GM19193 (cell line): ENCODE results near the gene TMEM108.

Experiments
- POLR2A ChIP-seq: IDR thresholded peaks from 4 replicates; pipeline ENCODE4 v1.6.1; 2011; ENCODE audit not compliant: insufficient read depth, insufficient read length; ENCODE audit errors: extremely low read depth

The TMEM108 gene

DNA sequence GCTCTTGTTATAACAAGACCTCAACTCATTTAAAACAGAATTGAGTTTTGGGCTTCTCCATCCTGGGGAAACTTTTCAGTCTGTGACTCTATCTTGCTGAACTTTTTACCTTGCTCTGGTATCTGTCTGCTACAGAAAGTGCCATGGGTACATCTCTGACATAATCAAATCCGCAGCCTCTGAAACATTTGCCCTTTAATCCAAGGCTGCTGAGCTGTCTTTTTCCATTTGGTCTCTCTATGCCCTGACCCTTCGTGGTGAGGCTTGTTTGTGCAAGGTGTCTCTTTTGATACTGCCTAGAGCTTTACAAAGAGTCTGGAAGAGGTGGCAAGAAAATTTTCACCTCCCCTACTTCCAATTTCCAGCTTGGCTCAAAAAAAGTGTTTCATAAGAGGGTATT, 11.3 kb downstream of the TMEM108 start:
- no peak for TF ChIP-seq POLR2A

DNA sequence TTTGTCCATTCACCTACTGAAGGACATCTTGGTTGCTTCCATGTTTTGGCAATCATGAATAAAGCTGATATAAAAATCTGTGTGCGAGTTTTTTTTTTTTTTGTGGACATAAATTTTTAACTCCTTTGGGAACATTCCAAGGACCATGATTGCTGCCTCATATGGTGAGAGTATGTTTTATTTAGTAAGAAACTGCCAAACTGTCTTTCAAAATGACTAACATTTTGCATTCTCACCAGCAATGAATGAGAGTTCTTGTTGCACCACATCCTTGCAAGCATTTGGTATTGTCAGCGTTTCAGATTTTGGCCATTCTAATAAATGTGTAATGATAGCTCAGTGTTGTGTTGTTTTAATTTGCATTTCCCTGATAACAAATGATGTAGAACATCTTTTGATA, 12.7 kb downstream of the TMEM108 start:
- TF ChIP-seq POLR2A: no peak

DNA sequence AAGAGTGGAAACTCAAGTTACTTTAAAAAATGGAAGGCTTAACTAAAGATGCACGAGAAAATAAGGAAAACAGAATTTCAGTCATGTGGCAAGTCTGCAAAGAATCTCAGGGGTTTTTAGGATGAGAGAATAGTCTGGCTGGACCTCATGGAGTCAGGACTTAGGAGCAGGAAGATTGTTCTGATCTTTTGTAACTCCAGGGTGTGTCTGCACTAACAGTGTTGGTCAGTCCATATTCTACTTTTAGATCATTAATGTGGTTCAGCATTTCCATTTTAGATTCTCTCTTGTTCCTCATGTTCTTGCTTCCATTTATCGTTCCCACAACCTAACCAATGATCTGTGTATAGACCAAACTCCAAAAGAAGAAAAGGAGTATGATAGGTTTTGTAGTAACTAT, 15.3 kb downstream of the TMEM108 start:
- no peak for TF ChIP-seq POLR2A

DNA sequence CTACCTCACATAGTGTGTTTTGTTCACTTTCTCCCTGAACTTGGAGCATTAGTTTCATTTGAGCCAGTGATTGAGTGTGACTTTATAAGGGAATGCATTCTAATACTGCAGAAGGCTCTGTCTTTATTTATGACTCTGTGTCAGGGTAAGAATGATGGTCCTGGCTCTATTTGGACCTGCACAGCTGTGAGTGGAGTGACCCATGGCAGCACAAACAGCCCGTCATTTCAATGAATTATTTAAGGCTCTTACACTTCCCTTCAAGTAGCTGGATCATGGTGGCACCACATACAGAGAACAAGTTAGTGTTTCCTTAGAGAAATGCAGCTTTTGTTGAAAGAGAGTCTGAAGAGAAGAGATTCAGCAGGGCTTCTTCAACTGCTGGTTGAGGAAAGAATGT, 16.4 kb downstream of the TMEM108 start:
- no peak for TF ChIP-seq POLR2A

DNA sequence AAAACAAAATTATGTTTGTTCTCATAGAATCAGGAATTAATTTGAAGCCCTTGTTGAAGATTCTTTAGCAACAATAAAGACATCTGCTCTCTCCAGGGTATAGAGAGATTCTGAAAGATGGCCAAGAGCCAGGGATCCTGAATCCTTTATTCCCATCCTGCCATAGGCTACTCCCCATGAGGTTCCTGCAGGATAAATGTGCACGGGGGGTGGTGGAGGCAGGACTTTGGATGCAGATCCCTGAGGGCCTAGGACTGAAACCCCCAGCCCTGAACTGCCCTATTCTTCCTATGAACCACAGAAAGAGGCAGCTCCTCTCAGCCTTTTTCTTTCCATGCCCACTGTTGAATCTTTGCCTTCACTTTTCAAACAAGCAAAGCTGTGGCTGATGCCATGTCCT, 17.1 kb downstream of the TMEM108 start:
- no peak for TF ChIP-seq POLR2A

DNA sequence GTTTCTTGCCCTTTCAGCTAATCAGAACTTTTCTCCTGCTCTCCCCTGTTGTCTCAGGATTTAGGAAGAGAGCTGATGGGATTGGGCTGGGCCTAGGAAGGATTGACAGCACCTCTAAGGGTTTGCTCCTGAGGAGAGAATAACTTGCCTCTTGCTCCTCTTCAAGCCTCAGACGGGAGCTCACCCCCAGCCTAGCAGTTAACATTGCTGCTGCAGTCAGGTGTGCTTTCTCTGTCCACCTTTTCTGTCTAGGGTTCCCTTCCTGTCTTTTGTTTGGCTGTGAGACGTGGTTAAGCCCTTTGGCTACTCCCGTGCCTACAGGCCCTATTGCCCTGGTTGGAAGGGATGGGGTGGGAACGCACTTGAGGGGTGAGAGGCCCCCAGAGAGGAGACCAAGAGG, 20.1 kb downstream of the TMEM108 start:
- no peak for TF ChIP-seq POLR2A

DNA sequence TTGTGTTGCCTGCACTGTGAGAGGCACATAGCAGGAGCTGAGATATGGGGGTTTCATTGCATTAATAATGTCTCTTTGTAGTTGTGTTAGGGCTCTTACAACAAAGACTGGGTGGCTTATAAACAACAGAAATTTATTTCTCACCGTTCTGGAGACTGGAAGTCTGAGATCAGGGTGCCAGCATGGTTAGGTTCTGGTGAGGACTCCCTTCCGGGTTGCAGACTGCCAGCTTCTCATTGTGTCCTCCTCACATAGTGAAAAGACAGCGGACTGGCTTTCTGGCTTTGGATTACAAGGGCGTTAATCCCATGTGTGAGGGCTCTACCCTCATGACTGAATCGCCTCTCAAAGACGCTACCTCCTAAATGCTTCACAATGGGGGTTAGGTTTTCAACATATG, 20.6 kb downstream of the TMEM108 start:
- TF ChIP-seq POLR2A: no peak

DNA sequence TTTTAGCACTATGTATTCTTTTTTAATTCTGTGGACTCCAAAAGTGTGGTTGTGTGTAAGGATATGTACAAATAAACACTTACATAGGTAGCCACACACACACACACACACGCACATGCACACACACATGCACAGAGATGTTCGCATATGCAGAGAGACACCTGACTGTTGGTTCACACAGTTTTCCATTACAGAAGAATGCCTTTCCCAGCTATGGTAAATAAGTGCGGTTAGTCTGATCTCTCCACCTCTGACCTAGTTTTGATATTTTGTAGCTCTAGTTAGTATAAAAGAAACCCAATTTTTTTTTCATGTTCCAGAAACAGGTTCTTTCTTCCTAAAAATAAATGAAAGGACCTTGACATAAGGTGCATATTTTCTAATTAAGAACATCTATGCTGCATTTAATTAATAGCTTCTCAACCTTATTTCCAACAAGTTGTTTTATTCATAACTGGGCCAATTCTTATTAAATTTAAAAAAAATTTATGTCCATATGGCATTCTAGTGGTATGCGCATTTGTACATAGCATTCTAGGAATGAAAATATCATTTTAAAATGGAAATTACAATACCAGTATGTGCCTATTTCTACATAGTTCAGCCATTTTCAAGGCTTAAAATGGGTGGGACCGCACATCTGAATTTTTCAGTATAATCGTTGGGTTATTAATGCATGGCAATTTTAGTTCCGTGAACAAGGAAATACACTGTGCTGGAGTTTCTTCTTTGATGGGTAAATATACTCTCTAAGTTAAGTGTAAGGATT, 27.2 kb downstream of the TMEM108 start:
- TF ChIP-seq POLR2A: no peak

DNA sequence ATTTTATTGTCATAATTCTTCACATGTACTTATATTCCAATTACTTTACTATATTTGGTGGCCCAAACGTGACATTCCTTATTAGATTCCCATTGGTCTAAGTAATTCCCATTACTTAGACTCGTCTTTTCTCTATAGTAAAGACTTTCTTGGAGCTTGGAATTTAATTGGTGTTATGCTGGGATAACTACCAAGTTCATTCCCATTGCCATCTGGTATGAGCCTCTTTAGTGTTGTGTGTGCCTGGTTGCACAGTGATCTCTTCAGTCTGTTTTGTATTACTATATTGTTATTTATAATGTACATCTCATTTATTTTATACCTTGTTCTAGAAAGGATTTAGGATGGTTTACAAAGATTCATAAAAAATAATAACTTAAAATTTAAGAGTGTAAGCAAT, 27.8 kb downstream of the TMEM108 start:
- TF ChIP-seq POLR2A: no peak

DNA sequence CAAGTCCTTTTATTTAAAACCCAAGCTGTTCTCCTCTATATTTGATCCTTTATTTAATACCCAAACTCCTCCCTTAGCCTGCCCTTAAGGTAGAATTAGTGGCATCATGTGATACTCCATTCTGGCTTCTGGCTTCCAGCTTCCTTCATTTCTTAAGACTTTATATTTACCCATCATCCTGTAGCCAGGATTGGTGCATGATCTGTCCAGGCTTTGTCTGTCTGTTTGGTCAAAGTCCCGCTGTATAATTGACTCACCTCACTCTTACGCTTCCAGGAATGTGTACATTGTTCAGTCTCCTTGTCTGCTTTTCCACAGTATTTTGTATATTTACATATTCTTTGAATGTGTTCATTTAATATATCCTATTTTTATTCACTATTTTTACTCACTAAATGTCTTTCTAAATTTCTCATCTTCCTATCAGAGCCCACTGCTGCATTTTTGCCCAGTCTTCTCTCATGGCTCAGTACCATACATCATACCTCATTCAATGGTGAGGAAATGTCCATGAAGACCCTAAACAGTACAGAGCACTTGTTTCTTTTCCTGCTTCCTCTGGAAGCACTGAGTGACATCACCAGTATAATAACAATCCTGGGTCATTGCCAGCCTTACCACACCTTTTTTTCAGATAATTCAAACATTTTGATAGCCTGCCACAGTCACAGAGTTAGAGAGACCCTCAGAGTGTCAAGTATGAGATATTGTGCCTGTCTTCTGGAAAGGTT, 31.5 kb downstream of the TMEM108 start:
- no peak for TF ChIP-seq POLR2A

DNA sequence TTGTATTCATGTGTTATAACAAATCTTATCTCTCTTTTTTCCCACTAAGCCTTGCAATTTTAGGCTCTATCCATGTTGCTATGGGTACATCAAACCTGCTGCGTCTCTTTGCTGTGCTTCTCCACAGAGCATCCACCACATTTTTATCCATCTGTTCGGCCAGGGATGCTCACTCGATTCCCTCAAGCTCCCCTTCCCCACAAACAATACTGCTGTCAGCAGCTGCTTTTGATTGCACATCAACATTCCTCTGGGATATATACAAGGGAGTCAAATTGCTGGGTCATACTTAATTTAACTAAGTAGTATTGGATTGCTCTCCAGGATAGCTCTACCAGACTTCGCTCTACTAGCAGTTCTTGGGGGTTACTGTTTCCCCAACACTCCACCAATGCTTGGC, 36.8 kb downstream of the TMEM108 start:
- no peak for TF ChIP-seq POLR2A

DNA sequence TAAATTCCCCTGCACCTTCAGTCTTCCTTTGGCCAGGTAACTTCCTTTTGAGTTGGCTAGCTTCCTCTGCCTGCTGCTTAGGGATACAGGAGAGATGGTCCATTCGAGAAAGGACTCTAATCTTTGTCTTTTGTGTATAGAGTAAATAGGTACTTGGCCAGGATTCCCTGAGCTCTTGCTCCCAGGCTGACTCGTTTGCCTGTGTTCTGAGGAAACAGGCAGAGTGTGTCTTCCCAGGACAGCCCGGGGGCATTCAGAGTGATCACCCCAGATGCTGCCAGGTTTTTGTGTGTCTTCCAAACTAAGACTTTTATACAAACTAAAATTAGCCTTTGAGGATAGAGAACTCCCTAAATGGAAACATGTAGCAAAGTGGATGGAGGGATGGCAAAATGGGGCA, 39.5 kb downstream of the TMEM108 start:
- TF ChIP-seq POLR2A: no peak

DNA sequence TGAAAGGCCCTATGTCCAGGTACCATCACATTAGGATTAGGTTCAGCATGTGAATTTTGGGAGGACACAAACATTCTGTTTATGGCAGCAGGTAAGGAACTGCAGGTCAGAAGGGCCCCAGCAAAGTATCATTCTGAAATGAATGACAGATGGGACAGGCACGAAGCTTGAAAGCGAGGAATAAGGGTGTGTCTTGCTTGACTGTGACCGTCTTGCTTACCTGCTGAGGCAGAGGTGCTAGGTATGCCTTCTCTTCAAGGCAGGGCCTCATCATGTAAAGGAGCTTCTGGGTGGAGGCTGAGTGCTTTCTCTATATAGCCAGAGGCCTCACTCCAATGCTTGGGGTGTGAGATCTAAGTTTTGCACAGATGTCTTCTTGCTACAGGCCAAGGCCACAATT, 41.4 kb downstream of the TMEM108 start:
- TF ChIP-seq POLR2A: no peak

DNA sequence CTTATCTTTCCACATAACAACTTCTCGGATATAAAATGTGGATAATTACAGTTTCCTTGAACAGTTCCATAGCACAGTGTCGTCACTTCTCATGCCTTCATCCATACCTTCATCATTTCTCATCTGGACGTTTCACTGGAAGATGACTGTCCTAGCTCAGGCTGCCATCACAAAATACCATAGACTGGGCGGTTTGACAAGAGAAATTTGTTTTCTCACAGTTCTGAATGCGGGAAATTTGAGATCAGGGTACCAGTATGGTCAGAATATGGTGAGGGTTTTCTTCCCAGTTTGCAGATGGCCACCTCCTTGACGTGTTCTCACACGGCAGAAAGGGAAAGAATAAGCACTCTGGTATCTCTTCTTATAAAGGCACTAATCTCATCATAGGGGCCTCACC, 42.8 kb downstream of the TMEM108 start:
- TF ChIP-seq POLR2A: no peak

DNA sequence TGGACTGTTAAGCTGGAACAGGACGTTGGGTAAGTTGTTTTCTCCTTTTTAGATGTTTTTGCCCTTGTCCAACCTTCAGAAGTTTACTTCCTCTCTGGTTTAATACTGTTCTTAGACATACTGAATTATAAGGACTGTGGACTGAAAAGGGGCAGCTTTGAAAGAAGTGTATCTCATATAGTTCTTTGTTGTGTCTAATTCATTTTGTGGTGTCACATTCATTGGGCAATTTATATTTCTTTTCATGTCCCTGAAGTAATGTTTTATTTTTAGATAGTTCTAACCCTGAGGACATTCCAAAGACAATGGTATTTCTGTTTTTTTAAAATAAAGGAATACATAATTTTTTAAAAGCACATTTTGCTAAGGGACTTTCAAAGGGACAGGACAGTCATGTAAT, 45.2 kb downstream of the TMEM108 start:
- TF ChIP-seq POLR2A: no peak

DNA sequence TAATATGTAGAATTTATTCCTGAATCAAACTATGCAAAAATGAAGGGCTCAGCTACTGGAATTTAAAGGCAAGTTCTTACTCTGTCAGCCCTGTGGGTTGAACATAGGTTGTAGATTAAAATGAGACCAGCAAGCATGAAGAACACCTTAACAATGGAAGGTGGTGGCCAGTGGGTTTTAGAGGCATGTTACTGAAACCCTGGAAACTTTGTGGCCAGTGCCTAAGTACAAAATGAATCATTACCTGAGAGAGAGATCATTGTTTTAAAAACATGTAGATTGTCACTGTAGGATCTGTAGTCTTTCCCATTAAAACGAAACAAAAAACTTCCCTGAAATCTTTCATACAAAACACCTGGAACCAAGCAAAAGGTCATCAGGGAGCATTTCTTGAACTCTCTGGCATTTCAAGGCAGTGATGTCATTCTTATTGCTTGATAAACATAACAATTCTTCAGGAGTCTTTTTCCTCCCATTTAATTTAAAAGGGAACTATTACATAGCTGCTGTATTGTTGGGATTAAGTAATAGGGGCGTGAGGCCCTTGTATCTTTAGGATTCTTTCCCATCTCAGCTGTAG, 51.8 kb downstream of the TMEM108 start:
- no peak for TF ChIP-seq POLR2A

DNA sequence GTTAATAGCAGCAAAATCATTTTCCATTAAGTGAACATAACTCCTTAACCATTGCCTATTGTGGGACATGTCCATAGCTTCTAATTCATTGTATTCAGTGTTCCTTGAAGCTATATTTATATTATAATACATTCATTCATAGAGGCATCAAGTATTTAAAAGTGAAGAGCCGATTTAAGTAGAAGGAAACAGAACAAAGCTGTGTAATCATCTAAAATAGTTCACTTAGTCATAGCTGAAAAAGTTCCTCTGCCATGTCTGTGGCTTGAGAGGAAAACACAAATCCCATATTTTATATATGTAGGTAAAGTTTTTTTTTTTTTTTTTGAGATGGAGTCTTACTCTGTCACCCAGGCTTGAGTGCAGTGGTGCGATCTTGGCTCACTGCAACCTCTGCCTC, 54.5 kb downstream of the TMEM108 start:
- TF ChIP-seq POLR2A: no peak

DNA sequence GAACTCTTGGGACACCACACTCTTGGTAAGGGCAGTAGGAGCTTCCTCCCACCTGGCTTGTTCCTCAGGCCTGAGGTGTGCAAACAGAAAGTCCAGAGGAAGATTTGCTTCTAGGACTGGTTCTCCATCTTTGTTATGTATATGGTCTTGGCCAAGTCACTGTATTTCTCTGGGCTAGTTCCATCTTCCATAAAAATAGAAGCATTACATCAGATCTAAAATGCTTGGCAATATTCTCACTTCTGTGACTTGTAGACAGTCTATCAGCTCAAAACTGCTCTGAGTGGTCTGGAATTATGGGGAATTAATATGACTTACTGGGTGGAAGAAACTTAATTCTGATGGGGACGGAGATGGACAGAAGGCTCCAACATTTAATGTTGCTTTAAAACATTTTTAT, 55.2 kb downstream of the TMEM108 start:
- no peak for TF ChIP-seq POLR2A
